ENCODE data around the gene ADAM10. TPM values are rescaled to one million over a fixed set of nuclear protein-coding genes. Genes with fewer than 3 reads are reported as not detected.

ADAM10 gene
- total RNA-seq, 6 donors from 2014 or later, result 64.5 to 139 (median 93.5) TPM

GRCh38 chr15:58758141-58758540, 8.6 kb upstream of the ADAM10 start:
- Histone ChIP-seq H3K36me3 (no peaks in the 10 kb centered on the region), H3K4me3 (no peak overlapping the region), H3K27ac (no peak overlapping the region), H3K4me1 (no peaks in the 10 kb centered on the region), H3K27me3 (no peaks in the 10 kb centered on the region), H3K9me3 (no peaks in the 10 kb centered on the region)
- no peak for TF ChIP-seq EP300 (IDR thresholded peaks at IDR 0.05)
- peak in 2 of 6 experiments; percentile 10 to 32 for TF ChIP-seq CTCF (IDR thresholded peaks at IDR 0.05)
- no peak for TF ChIP-seq POLR2AphosphoS5 (IDR thresholded peaks at IDR 0.05)
- no peak for ATAC-seq (ENCODE audit: low FRiP score in 2 of 2)
- no peak for DNase-seq
- 23 to 58% methylated on average over 3 of the region's 3 CpGs for WGBS, 2 donors

GRCh38 chr15:58755956-58756355, 6.4 kb upstream of the ADAM10 start:
- no peaks in the 10 kb centered on the region for H3K4me1 ChIP-seq
- no peak overlapping the region for H3K27ac ChIP-seq
- TF ChIP-seq CTCF (IDR thresholded peaks at IDR 0.05) (no peak), POLR2AphosphoS5 (IDR thresholded peaks at IDR 0.05) (no peak), POLR2A (IDR thresholded peaks at IDR 0.05) (no peak), EP300 (IDR thresholded peaks at IDR 0.05) (no peak)
- WGBS, 2 donors, result 60 to 65% methylated on average over 4 to 6 of the region's 6 CpGs
- H3K9me3 ChIP-seq, result no peaks in the 10 kb centered on the region
- no peaks in the 10 kb centered on the region for H3K36me3 ChIP-seq
- ATAC-seq (ENCODE audit: low FRiP score in 2 of 2) (no peak), DNase-seq (no peak)
- H3K4me3 ChIP-seq, result no peak overlapping the region
- no peaks in the 10 kb centered on the region for H3K27me3 ChIP-seq

GRCh38 chr15:58755350-58755749, 5.8 kb upstream of the ADAM10 start:
- Histone ChIP-seq H3K9me3 (no peaks in the 10 kb centered on the region), H3K4me3 (no peak overlapping the region), H3K27ac (no peak overlapping the region), H3K36me3 (no peaks in the 10 kb centered on the region), H3K27me3 (no peaks in the 10 kb centered on the region), H3K4me1 (peaks cover 0 to 5% (median 4%) of the 10 kb centered on the region in 4 donors)
- no peak for DNase-seq
- WGBS, 2 donors, result 97% methylated on average over 3 of the region's 3 CpGs
- TF ChIP-seq POLR2AphosphoS5 (IDR thresholded peaks at IDR 0.05), result no peak
- no peak for TF ChIP-seq CTCF (IDR thresholded peaks at IDR 0.05)
- no peak for TF ChIP-seq POLR2A (IDR thresholded peaks at IDR 0.05)
- TF ChIP-seq EP300 (IDR thresholded peaks at IDR 0.05), result no peak
- no peak for ATAC-seq (ENCODE audit: low FRiP score in 2 of 2)

- Histone ChIP-seq H3K36me3 (no peaks in the 10 kb centered on the region), H3K4me3 (no peak overlapping the region), H3K9me3 (no peaks in the 10 kb centered on the region), H3K27ac (no peak overlapping the region), H3K4me1 (peaks cover 2 to 13% (median 9%) of the 10 kb centered on the region in 4 donors), H3K27me3 (no peaks in the 10 kb centered on the region)
- DNase-seq, result no peak
- TF ChIP-seq CTCF (IDR thresholded peaks at IDR 0.05), result no peak
- no peak for TF ChIP-seq POLR2A (IDR thresholded peaks at IDR 0.05)
- TF ChIP-seq EP300 (IDR thresholded peaks at IDR 0.05), result no peak
- no peak for TF ChIP-seq POLR2AphosphoS5 (IDR thresholded peaks at IDR 0.05)
- WGBS, 2 donors, result 81 to 86% methylated on average over 3 of the region's 3 CpGs
- ATAC-seq (ENCODE audit: low FRiP score in 2 of 2), result no peak
Measured at GRCh38 chr15:58752716-58753115, 3.2 kb upstream of the ADAM10 start.

GRCh38 chr15:58748852-58749531, 515 bp downstream of the ADAM10 start:
- Histone ChIP-seq H3K36me3 (no peaks in the 10 kb centered on the region), H3K4me1 (peaks cover 18 to 35% (median 28%) of the 10 kb centered on the region in 4 donors), H3K4me3 (peak overlapping the region; percentile 81 to 94 (median 90)), H3K27ac (peak overlapping the region; percentile 96 to 99 (median 97)), H3K27me3 (no peaks in the 10 kb centered on the region), H3K9me3 (no peaks in the 10 kb centered on the region)
- WGBS, 2 donors, result 0% methylated on average over 20 to 26 of the region's 81 CpGs
- DNase-seq (peak; percentile 59 to 93), ATAC-seq (ENCODE audit: low FRiP score in 2 of 2) (peak; percentile 45 to 68)
- peak in 1 of 4 donors; percentile 29 for TF ChIP-seq POLR2A (IDR thresholded peaks at IDR 0.05)
- peak in 1 of 6 experiments; percentile 26 for TF ChIP-seq CTCF (IDR thresholded peaks at IDR 0.05)
- no peak for TF ChIP-seq EP300 (IDR thresholded peaks at IDR 0.05)
- TF ChIP-seq POLR2AphosphoS5 (IDR thresholded peaks at IDR 0.05), result no peak
